ENCODE results near the gene LRIT1.

- no peak for TF ChIP-seq POLR2A (IDR thresholded peaks at IDR 0.05)
- no peak for TF ChIP-seq CTCF (IDR thresholded peaks at IDR 0.05)
Observed at GRCh38 chr10:84238909-84239308, 2.4 kb downstream of the LRIT1 start.
